ENCODE measurements around the gene CNTN4. TPM values are rescaled to one million over a fixed set of nuclear protein-coding genes. Genes with fewer than 3 reads are reported as not detected.

The CNTN4 gene
- total RNA-seq, 3 donors from 2014 or later (not counting 1 experiment from before 2014, with no cell fraction given) = not detected

- no peak overlapping the region for H3K4me3 ChIP-seq (ENCODE audit: low read length)
- H3K36me3 ChIP-seq (ENCODE audit: control insufficient read depth, insufficient read depth, low read length) = no peaks in the 10 kb centered on the region
- WGBS (ENCODE audit: insufficient coverage) = 87% methylated on average over 3 of the region's 4 CpGs
- H3K27me3 ChIP-seq (ENCODE audit: control insufficient read depth, insufficient read depth, low read length) = no peaks in the 10 kb centered on the region
- ATAC-seq (no peak), DNase-seq (no peak)
- Mint-ChIP-seq H3K4me3 (no peak overlapping the region), H3K36me3 (no peaks in the 10 kb centered on the region), H3K9me3 (no peaks in the 10 kb centered on the region), H3K27me3 (ENCODE audit: low read depth in 2 of 2) (peaks cover 11 to 60% of the 10 kb centered on the region in 2 donors), H3K4me1 (no peaks in the 10 kb centered on the region), H3K27ac (no peak overlapping the region)
- TF ChIP-seq CTCF (IDR thresholded peaks at IDR 0.05) = no peak
- H3K27ac ChIP-seq (ENCODE audit: low read length) = no peak overlapping the region
- no peaks in the 10 kb centered on the region for H3K4me1 ChIP-seq (ENCODE audit: control insufficient read depth, insufficient read depth, low read length)
- no peaks in the 10 kb centered on the region for H3K9me3 ChIP-seq (ENCODE audit: control insufficient read depth, insufficient read depth, low read length)
- intact Hi-C loops (cut with micrococcal nuclease) = no loop called here
These were observed 917.6 kb downstream of the CNTN4 start for GRCh38 chr3:3016226-3016625.

GRCh38 chr3:3020209-3020608, 921.5 kb downstream of the CNTN4 start:
- H3K27ac Mint-ChIP-seq = no peak overlapping the region
- Histone ChIP-seq H3K27me3 (ENCODE audit: control insufficient read depth, insufficient read depth, low read length) (no peaks in the 10 kb centered on the region), H3K36me3 (ENCODE audit: control insufficient read depth, insufficient read depth, low read length) (no peaks in the 10 kb centered on the region), H3K4me3 (ENCODE audit: low read length) (no peak overlapping the region), H3K27ac (ENCODE audit: low read length) (no peak overlapping the region), H3K4me1 (ENCODE audit: control insufficient read depth, insufficient read depth, low read length) (no peaks in the 10 kb centered on the region), H3K9me3 (ENCODE audit: control insufficient read depth, insufficient read depth, low read length) (no peaks in the 10 kb centered on the region)
- H3K9me3 Mint-ChIP-seq = no peaks in the 10 kb centered on the region
- no peaks in the 10 kb centered on the region for H3K4me1 Mint-ChIP-seq
- ATAC-seq (no peak), DNase-seq (no peak)
- no peaks in the 10 kb centered on the region for H3K36me3 Mint-ChIP-seq
- 92% methylated on average over 6 of the region's 7 CpGs for WGBS (ENCODE audit: insufficient coverage)
- intact Hi-C loops (cut with micrococcal nuclease) = no loop called here
- no peak for TF ChIP-seq CTCF (IDR thresholded peaks at IDR 0.05)
- peaks cover 14 to 64% of the 10 kb centered on the region in 2 donors for H3K27me3 Mint-ChIP-seq (ENCODE audit: low read depth in 2 of 2)
- no peak overlapping the region for H3K4me3 Mint-ChIP-seq

GRCh38 chr3:3023111-3023745, 924.6 kb downstream of the CNTN4 start:
- no peak for TF ChIP-seq CTCF (IDR thresholded peaks at IDR 0.05)
- no peak overlapping the region for H3K4me3 ChIP-seq (ENCODE audit: low read length)
- Mint-ChIP-seq H3K4me3 (no peak overlapping the region), H3K27me3 (ENCODE audit: low read depth in 2 of 2) (peaks cover 12 to 40% of the 10 kb centered on the region in 2 donors), H3K9me3 (no peaks in the 10 kb centered on the region), H3K27ac (no peak overlapping the region), H3K4me1 (peaks cover 7% of the 10 kb centered on the region in 2 donors), H3K36me3 (no peaks in the 10 kb centered on the region)
- DNase-seq = no peak
- H3K9me3 ChIP-seq (ENCODE audit: control insufficient read depth, insufficient read depth, low read length) = no peaks in the 10 kb centered on the region
- no peaks in the 10 kb centered on the region for H3K36me3 ChIP-seq (ENCODE audit: control insufficient read depth, insufficient read depth, low read length)
- intact Hi-C loops (cut with micrococcal nuclease) = no loop called here
- no peaks in the 10 kb centered on the region for H3K27me3 ChIP-seq (ENCODE audit: control insufficient read depth, insufficient read depth, low read length)
- H3K27ac ChIP-seq (ENCODE audit: low read length) = no peak overlapping the region
- H3K4me1 ChIP-seq (ENCODE audit: control insufficient read depth, insufficient read depth, low read length) = no peaks in the 10 kb centered on the region
- WGBS (ENCODE audit: insufficient coverage) = 75% methylated on average over 7 of the region's 7 CpGs
- ATAC-seq = no peak
